Measurements from ENCODE around the gene FOXK2. TPM values are rescaled to one million over a fixed set of nuclear protein-coding genes. Genes with fewer than 3 reads are reported as not detected.
"Not testable (repeated sequence)": the region's sequence is repeated elsewhere in the genome, so short reads cannot be mapped to it uniquely, and the experiment has no call there.

The FOXK2 gene
- total RNA-seq, 1 donor from 2014 or later = 60.4 TPM

GRCh38 chr17:82552580-82552979 is 33.0 kb downstream of the FOXK2 start:
- intact Hi-C loops (cut with micrococcal nuclease) = loop anchor here (1.0 to 10.0 kb wide), 3 partner anchors 35 to 318 kb away; partner anchors contain the start of gene FOXK2
- Mint-ChIP-seq H3K9me3 (no peaks in the 10 kb centered on the region), H3K36me3 (ENCODE audit: low read depth) (no peaks in the 10 kb centered on the region), H3K4me3 (no peak overlapping the region), H3K4me1 (peaks cover 45% of the 10 kb centered on the region), H3K27ac (no peak overlapping the region), H3K27me3 (no peaks in the 10 kb centered on the region)
- POLR2A ChIA-PET = no interaction called here
- DNase-seq (no peak), ATAC-seq (ENCODE audit: low read depth) (no peak)
- CTCF ChIA-PET = interaction anchor here (3.1 kb wide), 1 partner anchor 201 kb away, joined by 30 read pairs; no protein-coding TSS in a partner anchor
- TF ChIP-seq CTCF (IDR thresholded peaks at IDR 0.05) = no peak

GRCh38 chr17:82553210-82553930 is 33.8 kb downstream of the FOXK2 start:
- ChIA-PET POLR2A (no interaction called here), CTCF (interaction anchor here (1.0 to 3.1 kb wide), 4 partner anchors 10 to 202 kb away, joined by 3 to 30 read pairs (median 4); no protein-coding TSS in a partner anchor)
- ATAC-seq (ENCODE audit: low read depth) (no peak), DNase-seq (no peak)
- intact Hi-C loops (cut with micrococcal nuclease) = loop anchor here (5.0 to 10.0 kb wide), 2 partner anchors 36 to 319 kb away; partner anchors contain the start of gene FOXK2
- peaks cover 38% of the 10 kb centered on the region for H3K4me1 Mint-ChIP-seq
- H3K27ac Mint-ChIP-seq = no peak overlapping the region
- H3K4me3 Mint-ChIP-seq = no peak overlapping the region
- no peak for TF ChIP-seq CTCF (IDR thresholded peaks at IDR 0.05)
- no peaks in the 10 kb centered on the region for H3K27me3 Mint-ChIP-seq
- H3K9me3 Mint-ChIP-seq = no peaks in the 10 kb centered on the region
- peaks cover 2% of the 10 kb centered on the region for H3K36me3 Mint-ChIP-seq (ENCODE audit: low read depth)

- POLR2A ChIA-PET; CTCF ChIA-PET; ATAC-seq (ENCODE audit: low read depth); H3K27me3 Mint-ChIP-seq; DNase-seq; H3K9me3 Mint-ChIP-seq; H3K4me3 Mint-ChIP-seq; H3K36me3 Mint-ChIP-seq (ENCODE audit: low read depth); H3K27ac Mint-ChIP-seq: not testable (repeated sequence)
- intact Hi-C loops (cut with micrococcal nuclease) = loop anchor here (10.0 kb wide), 1 partner anchor 323 kb away; no protein-coding TSS in a partner anchor
- H3K4me1 Mint-ChIP-seq = peaks cover 22% of the 10 kb centered on the region
Measured at GRCh38 chr17:82557510-82557909, 38.0 kb downstream of the FOXK2 start.

GRCh38 chr17:82559566-82560251 is 40.2 kb downstream of the FOXK2 start:
- intact Hi-C loops (cut with micrococcal nuclease) = loop anchor here (10.0 kb wide), 1 partner anchor 325 kb away; no protein-coding TSS in a partner anchor
- DNase-seq = no peak
- no peak for TF ChIP-seq CTCF (IDR thresholded peaks at IDR 0.05)
- ATAC-seq (ENCODE audit: low read depth) = no peak
- ChIA-PET POLR2A (no interaction called here), CTCF (no interaction called here)
- Mint-ChIP-seq H3K4me3 (no peak overlapping the region), H3K9me3 (no peaks in the 10 kb centered on the region), H3K27me3 (no peaks in the 10 kb centered on the region), H3K27ac (no peak overlapping the region), H3K36me3 (ENCODE audit: low read depth) (peaks cover 11% of the 10 kb centered on the region), H3K4me1 (peaks cover 12% of the 10 kb centered on the region)

GRCh38 chr17:82560252-82560642 is 40.7 kb downstream of the FOXK2 start:
- ChIA-PET CTCF (no interaction called here), POLR2A (no interaction called here)
- peaks cover 16% of the 10 kb centered on the region for H3K36me3 Mint-ChIP-seq (ENCODE audit: low read depth)
- TF ChIP-seq CTCF (IDR thresholded peaks at IDR 0.05) = no peak
- no peak for ATAC-seq (ENCODE audit: low read depth)
- no peaks in the 10 kb centered on the region for H3K27me3 Mint-ChIP-seq
- DNase-seq = no peak
- H3K9me3 Mint-ChIP-seq = no peaks in the 10 kb centered on the region
- peaks cover 8% of the 10 kb centered on the region for H3K4me1 Mint-ChIP-seq
- no peak overlapping the region for H3K27ac Mint-ChIP-seq
- intact Hi-C loops (cut with micrococcal nuclease) = no loop called here
- no peak overlapping the region for H3K4me3 Mint-ChIP-seq

Data from activated B cell treated with CpG ODN at 0.5 μM for 24 hours (primary cell).